HUDEP-2 (cell line): ENCODE measurements around the gene FXN.
"Not testable (repeated sequence)": the region's sequence is repeated elsewhere in the genome, so short reads cannot be mapped to it uniquely, and the experiment has no call there.

ENCODE experiments used
- DNase-seq, 76 experiments: peaks; one replicate each; lab custom pipeline; 2025; ENCODE audit not compliant: unreplicated experiment in 76 of 76; lab: John Stamatoyannopoulos, UW

FXN gene

DNA sequence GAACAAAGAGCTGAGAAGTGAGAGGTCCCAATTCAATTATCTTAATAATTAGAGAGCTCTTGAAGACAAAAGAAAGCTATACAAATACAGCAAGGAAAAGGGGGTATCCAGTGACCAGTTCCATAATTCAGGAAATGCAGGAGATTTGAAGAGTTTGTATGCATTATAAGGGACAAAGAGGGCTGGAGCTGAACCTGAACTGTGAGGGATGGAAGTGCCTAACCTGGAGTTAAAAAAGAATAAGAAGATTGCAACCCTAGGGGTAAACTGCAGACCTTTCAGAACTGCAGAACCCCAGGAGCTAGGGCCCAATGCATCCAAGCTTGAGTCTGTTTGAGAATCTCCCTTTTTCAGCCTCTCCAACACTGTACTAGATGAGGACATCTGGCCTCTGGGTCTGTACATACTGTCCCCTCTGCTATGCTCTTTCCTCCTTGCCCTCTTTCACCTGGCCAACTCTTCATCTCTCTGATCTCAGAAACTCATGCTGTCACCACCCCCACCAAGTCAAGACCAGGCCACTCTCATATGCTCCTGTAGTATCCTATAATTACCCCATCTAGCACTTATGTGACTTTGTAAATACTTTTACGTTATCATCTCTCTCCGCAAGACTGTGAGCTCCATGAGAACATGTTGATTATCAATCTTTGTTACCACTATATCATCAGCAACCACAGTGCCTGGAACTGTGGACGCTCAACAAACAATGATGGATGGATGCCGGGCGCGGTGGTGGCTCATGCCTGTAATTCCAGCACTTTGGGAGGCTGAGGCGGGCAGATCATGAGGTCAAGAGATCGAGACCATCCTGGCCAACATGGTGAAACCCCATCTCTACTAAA lies 15.0 kb upstream of the FXN start:
- DNase-seq = peak in 33 of 76 experiments; percentile 3 to 73 (median 35)

- DNase-seq = no peak
These were observed 11.9 kb upstream of the FXN start for GRCh38 chr9:69023650-69024049.

DNA sequence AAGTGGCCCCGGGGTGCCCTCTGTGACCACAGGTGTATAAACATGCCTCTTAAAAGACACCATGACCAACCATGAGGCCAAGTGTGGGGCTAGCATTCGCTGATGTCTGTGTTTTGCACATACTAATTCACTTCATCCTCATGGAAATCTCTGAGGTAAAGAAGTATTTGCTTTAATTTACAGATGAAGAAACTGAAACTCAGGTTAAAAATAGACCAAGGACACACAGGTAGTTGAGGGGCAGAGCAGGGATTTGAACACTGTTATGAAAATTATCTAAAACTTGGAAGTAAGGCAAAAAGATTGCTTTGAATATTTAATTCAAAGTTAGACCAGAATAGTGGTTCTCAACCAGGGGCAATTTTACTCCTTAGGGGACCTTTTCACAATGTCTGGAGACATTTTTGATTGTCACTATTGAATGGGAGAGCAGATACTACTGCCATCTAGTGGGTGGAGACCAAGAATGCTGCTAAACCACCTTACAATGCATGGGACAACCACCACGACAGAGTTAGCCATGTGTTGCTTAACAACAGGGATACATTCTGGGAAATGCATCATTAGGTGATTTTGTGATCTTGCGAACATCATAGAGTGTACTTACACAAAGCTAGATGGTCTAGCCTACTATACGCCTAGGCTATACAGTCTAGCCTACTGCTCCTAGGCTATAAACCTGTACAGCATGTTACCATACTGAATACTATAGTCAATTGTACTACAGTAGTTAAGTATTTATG lies 8.0 kb upstream of the FXN start:
- DNase-seq = peak in 62 of 76 experiments; percentile 5 to 85 (median 52)

GRCh38 chr9:69028754-69029153 lies 6.8 kb upstream of the FXN start:
- DNase-seq = no peak

DNA sequence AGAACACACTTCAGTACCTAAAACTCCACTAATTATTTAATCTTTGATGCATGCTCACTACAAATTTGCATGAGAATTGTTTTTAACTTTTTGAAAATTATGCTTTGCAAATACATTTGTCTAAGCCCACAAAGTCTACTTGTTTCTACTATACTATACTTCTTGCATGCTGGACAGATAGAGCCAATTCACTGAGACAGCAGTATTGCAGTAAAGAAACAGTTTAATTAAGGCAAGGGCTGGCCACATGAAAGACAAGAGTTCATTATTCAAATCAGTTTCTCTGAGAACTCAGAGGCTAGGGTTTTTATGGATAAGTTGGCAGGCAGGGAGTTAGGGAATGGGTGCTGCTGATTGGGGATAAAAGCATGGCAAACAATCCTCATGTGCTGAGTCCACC lies 6.0 kb upstream of the FXN start:
- DNase-seq = no peak

- no peak for DNase-seq
These were observed 4.5 kb upstream of the FXN start for GRCh38 chr9:69030851-69031645.

- no peak for DNase-seq
These were observed 1.5 kb upstream of the FXN start for GRCh38 chr9:69034071-69034470.

GRCh38 chr9:69036309-69036708 lies 757 bp downstream of the FXN start:
- peak in 38 of 76 experiments; percentile 5 to 63 (median 26) for DNase-seq

DNA sequence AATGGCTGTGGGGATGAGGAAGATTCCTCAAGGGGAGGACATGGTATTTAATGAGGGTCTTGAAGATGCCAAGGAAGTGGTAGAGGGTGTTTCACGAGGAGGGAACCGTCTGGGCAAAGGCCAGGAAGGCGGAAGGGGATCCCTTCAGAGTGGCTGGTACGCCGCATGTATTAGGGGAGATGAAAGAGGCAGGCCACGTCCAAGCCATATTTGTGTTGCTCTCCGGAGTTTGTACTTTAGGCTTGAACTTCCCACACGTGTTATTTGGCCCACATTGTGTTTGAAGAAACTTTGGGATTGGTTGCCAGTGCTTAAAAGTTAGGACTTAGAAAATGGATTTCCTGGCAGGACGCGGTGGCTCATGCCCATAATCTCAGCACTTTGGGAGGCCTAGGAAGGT lies 1.2 kb downstream of the FXN start:
- no peak for DNase-seq

- no peak for DNase-seq
These were observed 5.1 kb downstream of the FXN start for GRCh38 chr9:69040646-69041045.

DNA sequence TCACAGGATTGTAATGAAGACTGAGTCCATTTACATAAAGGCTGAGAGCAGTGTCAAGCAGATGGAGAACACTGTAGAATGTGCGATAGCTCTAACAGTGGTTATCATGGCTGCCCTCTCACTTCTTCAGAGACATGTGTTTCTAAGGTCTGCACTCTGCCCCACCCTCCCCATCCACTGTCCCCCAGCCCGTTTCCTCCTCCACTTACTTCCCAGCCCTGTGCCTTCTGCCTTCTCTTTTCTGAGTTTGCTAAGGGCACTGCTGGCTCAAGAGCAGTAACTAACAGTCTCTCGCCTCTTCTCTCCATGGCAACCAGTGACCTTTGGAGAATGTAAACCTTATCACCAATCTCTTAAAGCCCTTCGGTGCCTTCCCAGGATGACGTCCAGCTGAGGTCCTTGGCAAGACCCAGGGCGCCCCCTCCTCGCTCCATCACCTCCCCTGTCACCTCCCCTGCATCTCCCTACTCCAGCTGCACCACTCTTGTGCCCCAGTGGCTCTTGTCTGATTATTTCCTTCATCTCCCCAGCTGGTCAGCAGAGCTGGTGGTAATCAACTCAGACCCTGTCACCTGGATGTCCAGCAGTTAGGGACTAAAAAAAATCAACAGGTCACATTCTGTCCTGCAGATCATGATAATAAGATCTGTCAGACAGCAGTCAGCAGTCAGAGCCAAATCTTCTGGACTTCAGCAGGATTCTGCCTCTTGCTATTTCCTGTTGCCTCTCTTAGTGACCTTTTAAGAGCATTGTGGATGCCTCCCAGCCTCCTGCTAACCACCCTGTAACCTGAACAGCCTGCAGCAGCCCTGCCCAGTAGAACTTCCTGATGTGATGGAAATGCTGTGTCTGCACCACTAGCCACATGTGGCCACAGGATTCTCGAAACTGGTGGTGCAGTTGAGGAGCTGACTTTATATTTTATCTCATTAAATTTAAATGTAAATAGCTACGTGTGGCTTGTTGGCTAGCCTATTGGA lies 9.0 kb downstream of the FXN start:
- no peak for DNase-seq

- no peak for DNase-seq
These were observed 10.3 kb downstream of the FXN start for GRCh38 chr9:69045821-69046220.

DNA sequence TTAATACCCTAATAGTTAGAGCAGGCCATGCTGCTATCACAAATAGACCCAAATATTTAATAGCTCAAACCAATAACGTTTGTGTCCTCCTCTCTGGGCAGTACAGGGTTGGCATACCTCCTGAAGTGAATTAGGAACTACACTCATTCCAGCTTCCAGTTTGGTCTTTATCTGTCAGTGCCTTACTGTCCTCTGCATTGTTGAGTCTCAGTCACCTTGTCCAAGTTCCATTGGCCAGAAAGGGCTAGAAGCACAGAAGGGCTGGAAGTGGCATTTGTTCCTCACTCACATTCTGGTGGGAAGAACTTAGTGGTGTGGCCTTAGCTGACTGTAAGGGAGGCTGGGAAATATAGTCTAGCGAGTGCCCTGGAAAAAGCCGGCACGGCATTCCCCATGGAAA lies 11.2 kb downstream of the FXN start:
- DNase-seq = no peak

GRCh38 chr9:69047371-69047770 lies 11.8 kb downstream of the FXN start:
- DNase-seq = no peak

DNA sequence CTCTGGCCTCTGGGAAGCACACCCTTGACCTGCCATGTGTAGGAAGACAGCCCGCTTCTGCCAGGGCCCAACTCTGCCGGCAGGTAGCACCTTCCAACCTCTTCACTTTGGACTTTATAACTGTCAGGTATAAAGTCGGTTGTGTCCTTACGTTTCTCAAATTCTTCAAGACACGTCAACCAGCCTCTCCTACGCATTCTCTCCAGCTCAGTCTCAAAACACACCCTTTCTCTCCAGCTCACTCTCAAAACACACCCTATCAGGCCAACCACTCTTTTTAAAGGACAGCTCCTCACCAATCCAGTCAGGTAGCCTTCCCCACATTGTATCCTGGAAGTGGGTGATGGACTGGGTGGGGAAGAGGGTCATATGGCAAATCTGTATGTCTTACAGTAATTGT lies 13.5 kb downstream of the FXN start:
- no peak for DNase-seq

DNA sequence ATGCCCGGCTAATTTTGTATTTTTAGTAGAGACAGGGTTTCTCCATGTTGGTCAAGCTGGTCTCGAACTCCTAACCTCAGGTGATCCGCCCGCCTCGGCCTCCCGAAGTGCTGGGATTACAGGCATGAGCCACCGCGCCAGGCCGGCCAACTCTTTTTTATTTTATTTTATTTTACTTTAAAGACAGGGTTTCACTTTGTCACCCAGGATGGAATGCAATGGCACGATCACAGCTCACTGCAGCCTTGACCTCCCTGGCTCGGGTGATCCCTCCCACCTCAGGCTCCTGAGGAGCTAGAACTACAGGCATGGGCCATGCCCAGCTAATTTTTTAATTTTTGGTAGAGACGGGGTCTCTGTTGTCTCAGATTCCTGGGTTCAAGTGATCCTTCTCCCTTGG lies 15.4 kb downstream of the FXN start:
- DNase-seq = not testable (repeated sequence)

DNA sequence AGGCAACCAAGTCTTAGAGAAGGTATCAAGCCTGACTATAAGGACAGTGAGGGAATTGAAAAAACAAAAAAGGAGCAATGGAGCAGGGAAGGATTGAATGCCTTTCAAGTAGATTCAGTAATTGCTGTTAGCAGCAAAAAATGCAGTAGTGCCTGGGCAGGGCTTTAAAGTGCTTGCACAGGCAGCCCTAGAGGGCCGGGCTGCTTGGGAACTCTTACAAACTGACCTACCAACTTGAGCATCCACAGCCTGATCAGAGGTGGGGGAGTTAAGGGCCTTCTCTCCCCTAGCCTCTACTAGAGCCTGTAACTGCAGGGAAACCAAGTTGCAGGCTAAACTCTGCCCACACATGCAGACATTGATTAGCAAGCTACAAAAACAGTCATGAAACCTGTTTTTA lies 19.4 kb downstream of the FXN start:
- no peak for DNase-seq

GRCh38 chr9:69056191-69056815 lies 20.8 kb downstream of the FXN start:
- peak in 1 of 76 experiments; percentile 8 for DNase-seq

DNA sequence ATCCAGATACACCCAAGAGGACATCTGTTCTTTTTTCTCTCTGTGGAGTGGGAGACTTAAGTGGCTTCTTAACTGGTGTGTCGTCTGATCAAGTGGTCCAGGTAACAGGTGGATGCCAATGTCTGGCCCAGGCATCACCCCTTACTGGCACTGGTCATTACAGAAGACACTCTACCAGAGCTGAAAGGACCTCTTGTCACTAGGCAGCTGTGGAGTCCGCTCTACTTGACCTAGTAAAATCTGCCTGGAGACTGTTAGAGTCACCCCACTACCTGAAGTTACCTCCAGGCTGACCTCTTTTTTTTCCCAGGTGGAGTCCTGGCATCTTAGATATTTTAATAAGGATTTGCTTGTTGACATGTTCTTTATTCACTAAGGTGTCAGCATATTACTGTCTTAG lies 22.5 kb downstream of the FXN start:
- no peak for DNase-seq

- DNase-seq = no peak
These were observed 25.2 kb downstream of the FXN start for GRCh38 chr9:69060766-69061165.
